Activated gamma-delta T cell treated with Interleukin-2 at 50 U/mL for 16 hours (primary cell): ENCODE results near the gene BEST2.
"Not testable (repeated sequence)": the region's sequence is repeated elsewhere in the genome, so short reads cannot be mapped to it uniquely, and the experiment has no call there.

Source experiments
- DNase-seq: peaks from one replicate; pipeline ENCODE4 v3.0.0-alpha.2; 2020

Gene BEST2

GRCh38 chr19:12751635-12752034 lies at the start of gene BEST2:
TSS of gene BEST2 (plus strand) at chr19:12751791. CDS start at chr19:12752593, 802 bp downstream.
- no peak for DNase-seq

GRCh38 chr19:12703046-12703445 lies 48.5 kb upstream of the BEST2 start:
- DNase-seq = no peak

- DNase-seq = no peak
These were observed 46.4 kb upstream of the BEST2 start for GRCh38 chr19:12705169-12705568.

- no peak for DNase-seq
These were observed 45.8 kb upstream of the BEST2 start for GRCh38 chr19:12705654-12706331.

- no peak for DNase-seq
These were observed 45.3 kb upstream of the BEST2 start for GRCh38 chr19:12706332-12706718.

GRCh38 chr19:12708641-12709040 lies 43.0 kb upstream of the BEST2 start:
- no peak for DNase-seq

GRCh38 chr19:12711187-12711586 lies 40.4 kb upstream of the BEST2 start:
- DNase-seq = no peak

- DNase-seq = not testable (repeated sequence)
These were observed 39.5 kb upstream of the BEST2 start for GRCh38 chr19:12712077-12712476.

GRCh38 chr19:12713304-12713703 lies 38.3 kb upstream of the BEST2 start:
- not testable (repeated sequence) for DNase-seq

- no peak for DNase-seq
These were observed 36.5 kb upstream of the BEST2 start for GRCh38 chr19:12715102-12715501.

GRCh38 chr19:12715929-12716328 lies 35.7 kb upstream of the BEST2 start:
- DNase-seq = no peak

GRCh38 chr19:12720296-12720695 lies 31.3 kb upstream of the BEST2 start:
- no peak for DNase-seq

GRCh38 chr19:12720851-12721655 lies 30.5 kb upstream of the BEST2 start:
- no peak for DNase-seq

GRCh38 chr19:12721656-12722565 lies 29.7 kb upstream of the BEST2 start:
- peak; percentile 47 for DNase-seq

- DNase-seq = peak; percentile 93
These were observed 28.8 kb upstream of the BEST2 start for GRCh38 chr19:12722566-12723380.

GRCh38 chr19:12723381-12723640 lies 28.3 kb upstream of the BEST2 start:
- DNase-seq = no peak

- peak; percentile 56 for DNase-seq
These were observed 27.8 kb upstream of the BEST2 start, which contains the start of gene TNPO2 for GRCh38 chr19:12723641-12724426. TSS of gene TNPO2 (minus strand) at chr19:12723932. CDS start at chr19:12720977, 2,955 bp downstream.

GRCh38 chr19:12725612-12726011 lies 26.0 kb upstream of the BEST2 start:
- not testable (repeated sequence) for DNase-seq

- no peak for DNase-seq
These were observed 24.6 kb upstream of the BEST2 start for GRCh38 chr19:12726988-12727316.

- no peak for DNase-seq
These were observed 23.7 kb upstream of the BEST2 start for GRCh38 chr19:12727745-12728433.

GRCh38 chr19:12730064-12730463 lies 21.5 kb upstream of the BEST2 start:
- no peak for DNase-seq
